Superior temporal gyrus (tissue), 1 donor: ENCODE results near the gene CDC45.

Source experiments
- DNase-seq: peaks from one replicate; pipeline ENCODE4 v3.0.0-alpha.2; 2016; ENCODE audit errors: extremely low spot score

CDC45 gene

DNA sequence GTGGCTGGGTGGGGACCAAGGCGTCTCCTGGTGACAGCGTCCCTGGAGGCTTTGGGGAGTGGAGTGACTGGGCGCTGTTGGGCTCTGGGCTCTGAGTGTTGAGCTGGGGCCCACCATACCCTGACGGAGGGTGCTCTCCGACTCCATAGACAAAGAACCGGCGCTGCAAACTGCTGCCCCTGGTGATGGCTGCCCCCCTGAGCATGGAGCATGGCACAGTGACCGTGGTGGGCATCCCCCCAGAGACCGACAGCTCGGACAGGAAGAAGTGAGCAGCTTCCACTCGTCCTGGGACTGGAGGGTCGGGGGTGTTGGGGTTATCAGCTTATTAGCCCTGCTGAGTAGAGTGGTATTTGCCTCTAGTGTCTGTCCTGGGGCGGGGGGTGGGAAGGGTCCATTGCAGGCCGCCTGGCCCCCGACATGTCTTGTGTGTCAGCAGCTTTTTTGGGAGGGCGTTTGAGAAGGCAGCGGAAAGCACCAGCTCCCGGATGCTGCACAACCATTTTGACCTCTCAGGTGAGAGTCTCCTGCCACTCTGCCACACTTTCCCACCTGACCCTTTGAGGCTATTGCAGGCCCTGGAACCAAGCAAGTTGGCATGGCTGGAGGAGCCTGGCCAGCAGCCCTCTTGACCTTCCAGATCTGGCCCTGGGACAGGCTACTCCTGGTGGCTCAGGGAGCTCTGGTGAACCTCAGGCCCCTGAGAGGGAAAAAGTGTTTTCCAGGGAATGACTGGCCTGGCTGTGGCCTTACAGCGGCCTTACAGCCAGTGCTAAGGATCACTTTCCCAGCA is 36.9 kb downstream of the CDC45 start:
- DNase-seq, result no peak

DNA sequence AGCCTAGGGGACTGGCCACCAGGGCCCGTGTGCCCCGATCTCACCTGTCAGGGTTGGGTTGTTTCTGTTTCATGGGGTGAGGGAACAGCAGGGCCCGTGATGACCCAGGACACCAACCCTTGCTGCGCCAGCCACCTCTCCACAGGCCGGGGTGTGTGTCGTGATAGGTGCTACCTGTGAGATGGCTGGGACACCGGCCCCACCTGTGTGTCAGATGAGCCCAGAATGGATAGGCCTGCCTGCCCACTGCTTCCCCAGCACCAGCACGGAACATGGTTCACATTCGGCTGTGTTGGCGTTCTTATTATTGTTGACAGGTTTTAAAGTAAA is 37.4 kb downstream of the CDC45 start:
- no peak for DNase-seq

DNA sequence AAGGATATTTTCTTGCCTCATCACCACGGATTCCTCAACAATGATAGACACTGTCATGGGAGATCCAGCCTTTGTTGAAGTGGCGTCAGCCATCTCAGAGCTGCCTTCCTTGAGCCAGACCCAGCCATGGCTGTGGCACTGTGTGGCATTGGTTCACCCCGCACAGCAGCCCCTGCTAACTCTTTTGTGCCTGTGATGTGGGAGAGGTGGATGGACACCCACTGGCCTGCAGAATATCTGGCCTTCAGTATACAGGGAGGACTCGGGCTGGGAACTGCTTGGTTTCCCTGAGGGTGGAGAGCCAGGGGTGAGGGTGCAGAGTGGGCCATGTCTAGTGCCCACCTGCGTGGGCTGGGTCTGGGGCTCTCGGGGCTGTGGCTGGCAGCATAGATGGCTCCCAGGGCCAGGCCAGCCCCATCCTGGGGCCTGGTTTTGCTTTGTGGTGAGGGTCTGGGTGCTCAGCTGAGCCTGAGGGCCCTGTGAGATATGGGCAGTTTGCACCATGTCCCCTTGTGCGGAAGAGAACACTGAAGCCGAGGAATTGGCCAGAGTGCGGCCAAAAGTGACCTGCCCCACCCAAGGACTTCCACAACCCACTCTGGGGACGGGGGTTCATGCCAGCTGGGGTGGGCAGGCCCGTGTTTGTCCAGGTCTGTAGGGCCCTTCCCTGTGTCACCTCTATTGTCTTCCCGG is 38.3 kb downstream of the CDC45 start:
- no peak for DNase-seq

DNA sequence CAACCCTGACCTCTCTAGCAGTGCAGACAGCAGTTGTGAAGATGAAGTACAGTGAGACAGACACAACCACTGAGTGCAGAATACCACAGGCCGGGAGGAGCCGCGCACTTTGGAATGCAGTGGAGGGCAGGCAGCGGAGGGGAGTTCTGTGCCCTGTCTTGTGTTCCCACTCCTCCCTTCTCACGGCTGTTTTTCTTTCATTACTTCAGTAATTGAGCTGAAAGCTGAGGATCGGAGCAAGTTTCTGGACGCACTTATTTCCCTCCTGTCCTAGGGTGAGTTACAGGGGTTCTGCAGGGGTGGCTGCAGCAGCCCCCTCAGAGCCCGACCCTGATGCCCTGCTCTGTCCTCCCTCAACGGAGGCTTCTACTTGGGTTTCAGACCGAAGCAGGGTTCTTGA is 38.9 kb downstream of the CDC45 start:
- no peak for DNase-seq

DNA sequence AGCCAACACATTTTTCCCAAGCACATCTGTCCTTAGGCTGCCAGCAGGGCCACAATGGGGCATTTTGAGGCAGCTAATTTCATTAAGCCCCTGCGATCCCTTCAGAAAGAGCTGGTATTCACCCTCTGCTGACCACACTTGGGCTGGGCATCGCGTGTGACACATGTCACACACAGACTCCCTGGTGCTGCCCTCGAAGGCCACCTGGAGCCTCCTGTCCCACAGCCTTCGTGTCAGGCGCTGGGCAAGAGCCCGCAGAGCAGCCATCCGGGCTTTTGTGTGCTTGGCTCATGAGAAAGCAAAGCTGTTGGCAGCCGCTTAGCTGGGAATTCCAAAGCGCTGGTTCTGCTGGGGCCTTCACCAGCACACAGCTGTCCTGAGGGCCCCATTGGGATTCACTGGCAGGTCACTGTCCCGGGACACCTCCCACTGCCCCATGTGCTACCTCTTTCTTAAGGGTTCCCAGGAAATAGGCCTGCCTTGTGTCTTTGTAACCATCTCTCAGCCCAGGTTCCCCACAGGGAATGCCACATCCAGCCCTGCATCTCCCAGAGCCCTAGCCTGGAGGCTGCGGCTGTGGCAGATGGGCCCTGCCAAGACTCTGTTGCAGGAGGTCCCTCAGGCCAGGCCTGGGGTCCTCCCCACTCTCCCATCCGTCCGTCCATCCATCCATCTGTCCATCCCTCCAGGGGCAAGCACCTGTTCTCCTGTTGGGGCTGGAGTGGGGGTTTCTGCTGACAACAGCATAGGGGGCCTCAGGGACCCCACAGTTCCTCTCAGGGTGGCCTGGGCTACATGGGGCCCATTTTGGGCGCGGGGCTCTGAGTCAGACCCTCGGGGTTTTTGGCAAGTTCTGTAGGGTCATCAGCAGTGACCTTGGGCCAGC is 39.6 kb downstream of the CDC45 start:
- no peak for DNase-seq

DNA sequence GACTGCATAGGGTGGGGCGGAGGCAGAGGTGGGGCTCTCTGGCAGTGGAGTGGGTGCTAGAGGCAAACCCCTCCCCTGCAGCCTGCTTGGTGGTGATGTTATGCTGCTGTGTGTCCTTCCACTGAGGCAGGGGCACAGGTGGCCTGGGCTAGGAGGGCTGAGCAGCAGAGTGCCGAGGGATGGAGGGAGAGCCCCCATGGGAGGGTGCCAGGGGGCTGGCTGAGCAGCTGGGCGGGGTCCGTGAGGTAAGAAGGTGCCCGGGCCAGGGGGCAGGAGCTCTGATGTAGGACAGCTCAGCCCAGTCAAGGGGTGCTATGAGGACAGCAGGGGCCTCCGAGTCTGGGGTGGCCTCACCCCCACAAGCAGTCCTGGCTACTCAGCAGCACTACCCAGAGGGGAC is 40.3 kb downstream of the CDC45 start:
- DNase-seq, result no peak

DNA sequence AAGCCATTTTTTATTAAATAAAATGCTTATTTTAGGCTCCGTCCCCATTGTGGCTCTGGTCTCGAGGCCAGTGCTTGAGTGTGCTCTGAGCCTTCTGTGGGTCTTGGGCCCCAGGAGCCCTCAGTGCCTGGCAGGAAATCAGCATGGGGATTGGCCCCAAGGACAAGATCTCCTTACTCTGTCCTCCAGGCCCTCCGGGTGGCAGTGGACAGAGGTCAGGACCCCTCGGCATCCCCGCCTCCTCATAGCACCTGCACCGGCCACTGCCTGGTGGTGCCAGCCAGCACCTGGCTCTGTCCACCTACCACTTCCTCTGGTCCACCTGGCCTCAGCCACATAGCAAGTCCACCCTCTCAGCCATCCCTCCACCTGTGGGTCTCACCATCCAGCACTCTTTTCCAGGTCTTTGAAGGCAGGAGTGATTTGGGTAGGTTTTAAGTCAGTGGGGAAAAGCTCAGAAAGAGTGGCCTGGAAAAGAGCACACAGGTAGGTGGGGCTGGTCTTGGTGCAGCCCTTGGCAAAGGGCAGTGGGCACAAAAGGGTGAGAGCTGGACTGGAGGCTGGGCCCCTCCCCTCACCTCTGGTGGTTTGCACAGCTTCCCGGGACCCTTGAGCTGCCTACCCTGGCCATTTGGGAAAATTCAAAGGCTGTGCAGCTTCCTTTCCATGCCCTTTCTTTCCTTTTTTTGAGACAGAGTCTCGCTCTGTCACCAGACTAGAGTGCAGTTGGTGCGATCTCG is 41.0 kb downstream of the CDC45 start:
- DNase-seq, result no peak

DNA sequence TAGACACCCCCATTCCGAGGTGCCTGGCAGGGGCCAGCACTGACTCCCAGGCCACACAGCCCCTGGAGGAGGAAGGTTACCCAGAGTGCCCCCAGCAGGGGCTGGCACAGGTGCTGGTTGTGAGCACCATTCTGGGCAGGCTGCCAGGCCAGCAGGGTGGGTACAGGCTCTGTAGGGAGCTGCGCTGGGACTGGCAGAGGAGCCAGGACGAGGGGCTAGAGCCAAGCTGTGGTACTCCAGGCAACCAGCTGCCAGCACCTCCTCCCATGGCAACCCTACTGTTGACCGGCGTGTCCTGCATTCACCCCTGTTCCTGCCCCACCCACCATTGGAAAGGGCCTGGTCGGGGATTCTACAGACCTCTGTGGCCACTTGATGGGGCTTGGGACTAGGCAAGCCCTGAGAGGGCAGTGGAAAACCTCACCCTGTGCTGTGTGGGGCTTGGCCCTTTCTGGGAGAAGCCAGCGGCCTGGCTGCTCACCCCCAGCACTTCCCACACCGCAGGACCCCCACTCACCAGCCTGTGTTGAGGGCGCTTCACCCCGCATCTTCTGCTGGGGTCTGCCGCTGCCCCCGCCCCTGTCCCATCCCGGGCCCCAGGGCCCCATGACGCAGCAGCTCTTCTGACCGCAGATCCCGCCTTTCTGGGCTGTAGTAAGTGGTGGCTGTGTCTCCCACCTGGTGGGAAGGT is 42.6 kb downstream of the CDC45 start:
- no peak for DNase-seq

DNA sequence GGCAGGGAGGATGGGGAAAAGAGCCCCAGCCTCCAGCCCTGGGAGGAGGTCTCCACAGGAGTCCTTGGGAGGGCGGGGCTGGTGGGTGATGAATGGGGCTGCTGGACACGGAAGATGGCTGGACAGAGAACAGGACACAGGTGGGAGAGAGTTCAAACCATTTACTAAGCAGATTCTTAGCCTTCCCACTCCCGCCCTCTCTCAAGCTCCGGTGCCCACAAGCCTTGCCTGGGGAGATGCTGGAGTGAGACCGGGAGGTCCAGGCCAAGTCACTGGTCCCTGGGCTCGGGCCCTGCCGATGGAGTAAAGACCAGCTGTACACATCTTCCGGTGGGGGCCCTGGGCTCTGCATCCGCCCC is 43.1 kb downstream of the CDC45 start:
- DNase-seq, result no peak

DNA sequence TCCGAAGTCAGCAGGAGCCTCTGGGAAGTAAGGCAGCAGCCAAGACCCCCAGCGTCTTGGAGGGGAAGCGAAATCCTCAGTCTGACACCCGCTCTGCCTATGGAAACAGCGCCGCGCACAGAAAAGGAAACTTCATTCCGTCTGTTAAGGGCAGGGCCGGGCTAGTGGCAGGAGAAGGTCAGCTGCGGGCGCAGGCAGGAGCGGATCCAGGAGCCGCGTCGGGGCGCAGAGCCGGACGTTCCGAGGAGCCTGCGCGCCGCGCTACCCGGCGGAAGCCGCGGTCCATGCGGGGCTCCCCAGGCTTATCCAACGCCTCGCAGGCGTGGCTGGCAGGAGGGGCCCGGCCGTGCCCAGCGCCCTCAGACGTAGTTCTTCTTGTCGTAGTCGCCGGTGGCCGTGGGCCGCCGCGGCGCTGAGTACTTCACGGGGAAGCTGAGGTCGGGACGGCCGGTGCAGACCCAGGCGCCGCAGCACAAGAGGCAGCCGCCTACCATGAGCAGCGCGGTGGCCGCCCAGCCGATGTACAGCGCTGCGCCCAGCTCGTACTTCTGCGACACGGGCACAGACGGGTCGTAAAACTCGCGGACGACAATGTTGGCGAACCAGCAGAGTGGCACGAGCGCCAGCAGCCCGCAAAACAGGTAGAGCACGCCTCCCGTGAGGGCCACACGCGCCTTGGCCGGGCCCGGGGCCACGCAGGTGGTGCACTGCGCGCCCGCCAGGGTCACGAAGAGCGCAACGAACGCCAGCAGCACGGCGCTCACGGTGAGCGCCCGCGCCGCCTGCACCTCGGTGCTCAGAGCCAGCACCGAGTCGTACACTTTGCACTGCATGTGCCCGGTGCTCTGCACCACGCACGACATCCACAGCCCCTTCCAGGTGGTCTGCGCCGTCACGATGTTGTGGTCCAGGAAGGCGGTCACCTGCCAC is 43.8 kb downstream of the CDC45 start:
- no peak for DNase-seq

DNA sequence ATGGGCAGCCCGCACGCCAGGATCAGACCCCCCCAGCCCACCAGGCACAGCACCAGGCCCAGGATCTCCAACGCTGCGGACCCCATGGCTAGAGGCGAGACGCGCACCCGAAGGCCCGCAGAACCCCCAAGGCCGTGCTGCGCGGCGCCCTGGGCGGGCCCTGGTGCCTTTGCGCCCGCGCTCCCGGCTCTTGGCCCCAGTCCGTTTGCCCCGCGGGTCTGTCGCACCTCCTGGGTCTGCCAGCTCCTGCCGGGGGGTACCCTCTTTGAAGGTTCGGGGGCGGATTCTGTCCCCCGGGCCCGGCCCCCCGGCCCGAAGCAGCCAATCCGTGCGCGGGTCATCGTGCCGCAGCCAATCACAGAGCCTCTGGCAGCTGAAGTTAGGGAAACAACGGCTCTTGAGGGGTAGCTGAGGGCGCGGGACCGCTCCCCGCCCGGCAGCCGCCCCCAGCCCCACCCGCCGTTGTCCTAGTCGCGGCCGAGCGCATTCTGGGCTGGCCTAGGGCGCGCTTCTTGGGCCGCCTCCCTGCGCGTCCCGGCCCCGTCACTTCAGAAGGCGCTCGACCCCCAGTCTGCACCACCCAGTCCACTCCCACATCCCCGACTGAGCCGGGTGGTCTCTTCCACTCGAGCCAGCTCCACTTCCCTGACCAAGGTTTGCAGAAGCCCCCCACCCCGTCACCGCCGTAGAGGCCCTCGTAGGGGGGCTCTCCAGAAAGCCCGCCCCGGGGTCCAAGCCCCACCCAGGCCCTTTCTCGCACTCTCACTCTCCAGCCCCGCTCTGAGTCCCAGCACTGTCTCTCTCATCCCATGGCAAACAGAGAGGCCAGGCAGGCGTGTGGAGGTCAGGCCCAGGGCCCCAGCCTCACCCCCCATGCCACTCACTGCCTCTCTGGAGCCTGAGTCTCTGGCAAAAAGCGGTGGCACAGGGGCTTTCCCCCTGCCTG is 44.7 kb downstream of the CDC45 start, which contains the start of gene CLDN5:
TSS of gene CLDN5 (minus strand) at position 241 of the 946 bp plus-strand sequence. CDS start at position 86, 155 bp downstream.
- DNase-seq, result no peak

DNA sequence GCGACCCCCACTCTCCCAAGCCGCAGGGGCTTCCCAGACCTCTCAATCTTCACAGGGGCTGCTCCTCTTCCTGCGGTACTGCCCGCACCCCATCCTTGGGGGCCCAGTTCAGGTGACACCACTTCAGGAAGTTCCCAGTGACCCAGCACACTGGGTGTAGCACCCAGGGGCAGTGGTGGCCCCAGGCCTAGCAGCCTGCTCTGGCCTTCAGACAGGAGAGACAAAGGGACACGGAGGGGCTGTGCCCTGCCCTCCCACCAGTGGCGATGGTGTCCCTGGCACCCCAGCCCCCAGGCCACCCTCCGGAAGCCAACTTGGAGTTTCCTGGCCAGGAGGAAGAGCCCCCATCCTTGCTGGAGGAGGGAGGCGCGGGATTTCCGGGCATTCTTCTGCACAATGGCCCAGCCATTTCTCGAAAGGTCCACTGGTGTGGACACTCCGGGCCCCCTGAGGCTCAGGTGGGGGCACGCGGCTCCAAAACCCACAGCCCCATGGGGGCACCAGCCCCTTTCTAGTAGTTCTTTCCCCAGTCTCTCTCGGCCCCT is 45.5 kb downstream of the CDC45 start:
- no peak for DNase-seq

DNA sequence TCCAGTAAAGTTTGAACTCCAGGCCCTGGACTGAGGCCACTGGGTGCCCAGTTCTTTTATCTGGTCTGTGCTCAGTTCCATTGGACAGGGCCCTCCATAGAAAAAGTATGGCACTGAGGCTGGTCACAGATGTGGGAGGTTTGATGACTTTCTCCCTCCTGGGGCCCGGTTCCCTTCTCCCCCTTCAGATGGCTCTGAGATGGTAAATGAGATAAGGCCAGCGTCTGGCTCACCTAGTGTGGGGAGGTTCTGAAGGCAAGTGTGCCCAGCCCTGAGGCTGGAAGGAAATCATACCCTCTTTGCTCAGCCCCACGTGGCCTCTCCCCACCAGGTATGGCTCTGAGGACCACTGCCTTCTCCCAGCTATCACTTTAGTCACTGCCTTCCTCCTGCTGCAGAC is 45.9 kb downstream of the CDC45 start:
- DNase-seq, result no peak

DNA sequence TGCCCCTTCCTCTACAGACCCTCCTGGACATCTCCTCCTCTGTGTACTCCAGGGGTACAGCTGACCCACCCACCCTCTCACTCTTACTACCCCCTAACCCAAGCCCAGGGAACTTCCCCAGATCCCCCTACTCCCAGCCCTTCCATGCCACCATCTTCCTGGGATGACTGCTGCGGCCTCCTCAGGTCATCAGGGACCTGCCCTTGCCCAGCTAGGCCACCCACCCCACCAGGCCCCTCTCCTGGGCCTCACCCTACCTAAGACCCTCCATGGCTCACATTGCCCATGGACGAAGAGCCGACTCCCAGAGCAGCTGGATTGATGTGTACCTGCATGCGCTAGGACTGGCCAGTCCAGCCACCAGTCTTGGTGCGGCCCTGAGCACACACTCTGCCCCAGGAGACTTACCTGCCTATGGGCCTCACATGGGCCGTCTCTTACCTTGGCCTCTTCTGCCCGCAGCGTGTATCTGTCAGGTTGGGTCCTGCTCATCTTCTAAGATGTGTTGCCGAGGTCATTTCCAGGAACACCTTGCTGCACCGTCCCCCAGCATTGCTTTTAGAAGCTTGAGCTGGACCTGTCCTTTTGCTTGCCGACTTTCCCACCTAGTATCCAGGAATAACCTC is 46.5 kb downstream of the CDC45 start:
- no peak for DNase-seq

DNA sequence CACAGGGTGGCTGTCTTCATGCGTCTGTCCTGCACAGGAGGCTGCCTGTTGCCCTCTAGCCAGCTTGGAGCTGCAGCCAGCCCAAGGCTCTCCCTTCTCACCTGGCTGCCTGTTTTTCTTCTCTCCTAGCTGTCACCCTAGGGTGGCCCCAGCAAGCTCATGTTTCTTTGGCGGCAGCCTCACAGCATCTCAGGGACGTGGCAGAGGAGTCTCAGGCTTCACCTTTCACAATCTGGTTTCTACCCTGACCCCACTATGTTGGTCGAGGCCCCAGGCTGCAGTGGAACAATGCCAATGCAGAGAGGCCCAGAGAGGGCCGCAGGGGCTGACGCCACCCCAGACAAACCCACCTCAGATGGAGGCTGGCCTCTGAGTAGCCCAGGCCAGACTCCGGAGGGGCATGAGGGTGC is 47.0 kb downstream of the CDC45 start:
- DNase-seq, result no peak

DNA sequence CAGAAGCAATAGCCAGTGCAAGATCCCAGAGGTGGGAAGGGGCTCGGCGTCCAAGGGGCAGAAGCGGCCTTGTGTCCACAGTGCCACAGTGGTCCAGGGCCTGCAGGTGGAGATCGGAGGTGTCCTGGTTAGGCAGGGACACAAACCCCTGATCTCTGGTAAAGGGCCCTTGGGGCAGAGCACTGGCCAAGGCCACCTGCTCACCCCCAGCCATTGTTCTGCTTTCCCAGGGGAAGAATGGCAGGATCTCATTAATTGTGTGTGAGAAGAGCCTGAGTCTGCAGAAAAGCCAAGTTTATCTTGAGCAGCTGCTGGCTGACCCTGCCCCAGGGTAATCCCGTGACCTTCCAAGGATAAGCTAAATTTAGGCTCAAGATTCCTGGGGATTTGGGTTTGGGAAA is 47.6 kb downstream of the CDC45 start:
- no peak for DNase-seq

DNA sequence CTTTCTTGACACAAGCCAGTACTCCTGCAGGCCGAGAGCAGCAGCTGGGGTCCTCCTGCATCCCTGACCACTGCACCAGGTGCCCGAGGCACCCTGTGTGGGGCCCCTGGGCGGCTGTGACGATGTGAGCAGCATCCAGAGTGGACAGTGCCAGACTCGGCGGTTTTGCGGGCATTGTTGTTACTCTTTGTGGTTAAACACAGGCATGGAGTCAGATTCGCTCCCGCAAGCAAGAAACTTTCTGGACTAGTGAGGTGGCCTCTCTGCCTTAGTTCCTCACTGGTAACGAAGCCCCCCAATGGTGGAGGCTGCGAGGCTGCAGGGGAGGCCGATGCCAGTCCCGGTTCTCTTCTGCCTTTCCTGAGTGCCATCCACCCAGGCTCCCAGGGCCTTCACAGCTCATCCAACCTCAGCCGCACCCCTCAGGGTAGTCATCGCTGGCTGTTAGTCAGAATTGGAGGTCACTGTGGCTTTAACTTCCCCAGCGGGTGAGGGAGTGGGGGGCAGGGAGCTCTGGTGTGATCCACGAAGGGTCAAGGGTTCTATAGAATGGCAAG is 48.2 kb downstream of the CDC45 start:
- no peak for DNase-seq

DNA sequence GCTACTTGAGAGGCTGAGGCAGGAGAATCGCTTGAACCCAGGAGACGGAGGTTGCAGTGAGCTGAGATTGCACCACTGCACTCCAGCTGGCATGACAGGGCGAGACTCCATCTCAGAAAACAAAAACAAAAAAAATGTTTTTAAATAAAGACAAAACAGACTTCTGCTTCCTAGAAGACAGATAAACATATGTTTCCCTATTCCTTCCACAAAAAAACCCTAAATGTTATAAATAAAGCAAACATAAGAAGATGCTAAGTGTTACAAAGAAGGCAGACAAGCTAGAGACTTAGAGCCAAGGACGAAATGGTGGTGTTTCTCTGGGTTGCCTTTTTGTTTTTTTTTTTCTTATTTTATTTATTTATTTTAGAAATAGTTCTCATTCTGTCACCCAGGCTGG is 50.1 kb downstream of the CDC45 start:
- no peak for DNase-seq
